ENCODE results near the gene GALNT2. TPM values are rescaled to one million over a fixed set of nuclear protein-coding genes. Genes with fewer than 3 reads are reported as not detected.

The GALNT2 gene
- total and polyA plus RNA-seq, 9 of the 15 experiments (the other 6 are each of a cell fraction or from before 2014, with no cell fraction given) = 1.6 to 106 (median 51.9) TPM

DNA sequence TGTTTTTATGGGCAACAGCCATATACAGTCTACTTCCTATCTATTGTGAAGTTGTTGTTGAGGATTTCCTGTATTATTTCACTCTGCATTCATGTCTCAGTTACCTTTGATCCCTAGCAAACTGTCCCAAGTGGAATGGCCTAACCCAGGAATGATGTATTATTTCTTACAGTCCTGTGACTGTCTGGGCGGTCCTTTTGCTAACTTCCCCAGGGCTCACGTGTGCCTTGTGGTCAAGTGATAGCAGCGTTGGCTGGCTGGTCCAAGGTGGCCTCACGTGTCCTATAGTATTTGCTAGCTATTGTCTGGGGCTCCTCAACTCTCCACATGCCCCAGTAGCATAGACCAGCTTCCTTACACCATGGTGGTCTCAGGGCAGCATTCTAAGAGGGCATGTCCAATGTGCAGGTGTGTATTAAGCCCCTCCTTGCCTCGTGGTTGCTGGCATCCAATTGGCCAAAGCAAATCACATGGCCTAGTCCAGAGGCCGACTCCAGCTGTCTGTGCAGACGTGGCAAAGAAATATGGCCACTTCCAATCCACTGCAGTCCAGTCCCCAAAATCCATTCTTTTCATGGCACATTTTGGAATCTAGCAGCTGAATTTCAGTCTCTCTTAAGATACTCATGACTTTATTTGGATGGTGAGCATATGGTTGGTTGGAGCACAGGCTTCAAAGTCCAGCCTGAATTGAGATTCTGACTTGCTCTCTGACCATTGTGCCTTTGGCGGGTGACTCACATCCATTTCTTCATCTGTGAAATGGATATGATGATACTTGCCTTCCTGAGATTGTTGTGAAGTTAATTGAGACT is 94.1 kb downstream of the GALNT2 start (continued):
- TF ChIP-seq, protein P1, sequence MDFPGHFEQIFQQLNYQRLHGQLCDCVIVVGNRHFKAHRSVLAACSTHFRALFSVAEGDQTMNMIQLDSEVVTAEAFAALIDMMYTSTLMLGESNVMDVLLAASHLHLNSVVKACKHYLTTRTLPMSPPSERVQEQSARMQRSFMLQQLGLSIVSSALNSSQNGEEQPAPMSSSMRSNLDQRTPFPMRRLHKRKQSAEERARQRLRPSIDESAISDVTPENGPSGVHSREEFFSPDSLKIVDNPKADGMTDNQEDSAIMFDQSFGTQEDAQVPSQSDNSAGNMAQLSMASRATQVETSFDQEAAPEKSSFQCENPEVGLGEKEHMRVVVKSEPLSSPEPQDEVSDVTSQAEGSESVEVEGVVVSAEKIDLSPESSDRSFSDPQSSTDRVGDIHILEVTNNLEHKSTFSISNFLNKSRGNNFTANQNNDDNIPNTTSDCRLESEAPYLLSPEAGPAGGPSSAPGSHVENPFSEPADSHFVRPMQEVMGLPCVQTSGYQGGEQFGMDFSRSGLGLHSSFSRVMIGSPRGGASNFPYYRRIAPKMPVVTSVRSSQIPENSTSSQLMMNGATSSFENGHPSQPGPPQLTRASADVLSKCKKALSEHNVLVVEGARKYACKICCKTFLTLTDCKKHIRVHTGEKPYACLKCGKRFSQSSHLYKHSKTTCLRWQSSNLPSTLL (IDR thresholded peaks at IDR 0.05) = no peak
- TF ChIP-seq TCF3 (CRISPR knock-in tag; IDR thresholded peaks at IDR 0.05) (no peak), MCM7 (IDR thresholded peaks at IDR 0.05) (no peak), PYGO2 (tag; IDR thresholded peaks at IDR 0.05) (0 out of 2 replicates have a peak, but pooled peaks have one; percentile 60), KAT2B (IDR thresholded peaks at IDR 0.05; ENCODE audit: low read depth, low read length) (no peak), RBM15 (IDR thresholded peaks at IDR 0.05; ENCODE audit: insufficient read depth, low read length) (no peak), GATA2 (CRISPR knock-in tag; IDR thresholded peaks at IDR 0.05) (no peak), NCOA2 (IDR thresholded peaks at IDR 0.05; ENCODE audit: partially characterized antibody in 2 of 2) (no peak), BRF1 (IDR thresholded peaks at IDR 0.05; ENCODE audit: borderline replicate concordance, extremely low read depth, insufficient read length) (no peak), CEBPB (tag; IDR thresholded peaks at IDR 0.05) (no peak)
- TF ChIP-seq, protein P2, sequence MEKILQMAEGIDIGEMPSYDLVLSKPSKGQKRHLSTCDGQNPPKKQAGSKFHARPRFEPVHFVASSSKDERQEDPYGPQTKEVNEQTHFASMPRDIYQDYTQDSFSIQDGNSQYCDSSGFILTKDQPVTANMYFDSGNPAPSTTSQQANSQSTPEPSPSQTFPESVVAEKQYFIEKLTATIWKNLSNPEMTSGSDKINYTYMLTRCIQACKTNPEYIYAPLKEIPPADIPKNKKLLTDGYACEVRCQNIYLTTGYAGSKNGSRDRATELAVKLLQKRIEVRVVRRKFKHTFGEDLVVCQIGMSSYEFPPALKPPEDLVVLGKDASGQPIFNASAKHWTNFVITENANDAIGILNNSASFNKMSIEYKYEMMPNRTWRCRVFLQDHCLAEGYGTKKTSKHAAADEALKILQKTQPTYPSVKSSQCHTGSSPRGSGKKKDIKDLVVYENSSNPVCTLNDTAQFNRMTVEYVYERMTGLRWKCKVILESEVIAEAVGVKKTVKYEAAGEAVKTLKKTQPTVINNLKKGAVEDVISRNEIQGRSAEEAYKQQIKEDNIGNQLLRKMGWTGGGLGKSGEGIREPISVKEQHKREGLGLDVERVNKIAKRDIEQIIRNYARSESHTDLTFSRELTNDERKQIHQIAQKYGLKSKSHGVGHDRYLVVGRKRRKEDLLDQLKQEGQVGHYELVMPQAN (IDR thresholded peaks at IDR 0.05; ENCODE audit: borderline replicate concordance) = no peak; the same call in 1 of the 2 replicates
- TF ChIP-seq, protein P3, sequence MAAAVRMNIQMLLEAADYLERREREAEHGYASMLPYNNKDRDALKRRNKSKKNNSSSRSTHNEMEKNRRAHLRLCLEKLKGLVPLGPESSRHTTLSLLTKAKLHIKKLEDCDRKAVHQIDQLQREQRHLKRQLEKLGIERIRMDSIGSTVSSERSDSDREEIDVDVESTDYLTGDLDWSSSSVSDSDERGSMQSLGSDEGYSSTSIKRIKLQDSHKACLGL (CRISPR knock-in tag; IDR thresholded peaks at IDR 0.05; ENCODE audit: borderline replicate concordance, poor library complexity, severe bottlenecking) = no peak
- TF ChIP-seq, protein P4, sequence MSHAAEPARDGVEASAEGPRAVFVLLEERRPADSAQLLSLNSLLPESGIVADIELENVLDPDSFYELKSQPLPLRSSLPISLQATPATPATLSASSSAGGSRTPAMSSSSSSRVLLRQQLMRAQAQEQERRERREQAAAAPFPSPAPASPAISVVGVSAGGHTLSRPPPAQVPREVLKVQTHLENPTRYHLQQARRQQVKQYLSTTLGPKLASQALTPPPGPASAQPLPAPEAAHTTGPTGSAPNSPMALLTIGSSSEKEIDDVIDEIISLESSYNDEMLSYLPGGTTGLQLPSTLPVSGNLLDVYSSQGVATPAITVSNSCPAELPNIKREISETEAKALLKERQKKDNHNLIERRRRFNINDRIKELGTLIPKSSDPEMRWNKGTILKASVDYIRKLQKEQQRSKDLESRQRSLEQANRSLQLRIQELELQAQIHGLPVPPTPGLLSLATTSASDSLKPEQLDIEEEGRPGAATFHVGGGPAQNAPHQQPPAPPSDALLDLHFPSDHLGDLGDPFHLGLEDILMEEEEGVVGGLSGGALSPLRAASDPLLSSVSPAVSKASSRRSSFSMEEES (CRISPR knock-in tag; IDR thresholded peaks at IDR 0.05) = peak; percentile 54
- TF ChIP-seq, protein P5, sequence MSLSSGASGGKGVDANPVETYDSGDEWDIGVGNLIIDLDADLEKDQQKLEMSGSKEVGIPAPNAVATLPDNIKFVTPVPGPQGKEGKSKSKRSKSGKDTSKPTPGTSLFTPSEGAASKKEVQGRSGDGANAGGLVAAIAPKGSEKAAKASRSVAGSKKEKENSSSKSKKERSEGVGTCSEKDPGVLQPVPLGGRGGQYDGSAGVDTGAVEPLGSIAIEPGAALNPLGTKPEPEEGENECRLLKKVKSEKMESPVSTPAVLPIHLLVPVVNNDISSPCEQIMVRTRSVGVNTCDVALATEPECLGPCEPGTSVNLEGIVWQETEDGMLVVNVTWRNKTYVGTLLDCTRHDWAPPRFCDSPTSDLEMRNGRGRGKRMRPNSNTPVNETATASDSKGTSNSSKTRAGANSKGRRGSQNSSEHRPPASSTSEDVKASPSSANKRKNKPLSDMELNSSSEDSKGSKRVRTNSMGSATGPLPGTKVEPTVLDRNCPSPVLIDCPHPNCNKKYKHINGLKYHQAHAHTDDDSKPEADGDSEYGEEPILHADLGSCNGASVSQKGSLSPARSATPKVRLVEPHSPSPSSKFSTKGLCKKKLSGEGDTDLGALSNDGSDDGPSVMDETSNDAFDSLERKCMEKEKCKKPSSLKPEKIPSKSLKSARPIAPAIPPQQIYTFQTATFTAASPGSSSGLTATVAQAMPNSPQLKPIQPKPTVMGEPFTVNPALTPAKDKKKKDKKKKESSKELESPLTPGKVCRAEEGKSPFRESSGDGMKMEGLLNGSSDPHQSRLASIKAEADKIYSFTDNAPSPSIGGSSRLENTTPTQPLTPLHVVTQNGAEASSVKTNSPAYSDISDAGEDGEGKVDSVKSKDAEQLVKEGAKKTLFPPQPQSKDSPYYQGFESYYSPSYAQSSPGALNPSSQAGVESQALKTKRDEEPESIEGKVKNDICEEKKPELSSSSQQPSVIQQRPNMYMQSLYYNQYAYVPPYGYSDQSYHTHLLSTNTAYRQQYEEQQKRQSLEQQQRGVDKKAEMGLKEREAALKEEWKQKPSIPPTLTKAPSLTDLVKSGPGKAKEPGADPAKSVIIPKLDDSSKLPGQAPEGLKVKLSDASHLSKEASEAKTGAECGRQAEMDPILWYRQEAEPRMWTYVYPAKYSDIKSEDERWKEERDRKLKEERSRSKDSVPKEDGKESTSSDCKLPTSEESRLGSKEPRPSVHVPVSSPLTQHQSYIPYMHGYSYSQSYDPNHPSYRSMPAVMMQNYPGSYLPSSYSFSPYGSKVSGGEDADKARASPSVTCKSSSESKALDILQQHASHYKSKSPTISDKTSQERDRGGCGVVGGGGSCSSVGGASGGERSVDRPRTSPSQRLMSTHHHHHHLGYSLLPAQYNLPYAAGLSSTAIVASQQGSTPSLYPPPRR (CRISPR knock-in tag; IDR thresholded peaks at IDR 0.05; ENCODE audit: borderline replicate concordance) = no peak

Measured in K562 (cell line).